Progenitor cell of endocrine pancreas (in vitro differentiated cells): ENCODE results near the gene CYP4F11. TPM values are rescaled to one million over a fixed set of nuclear protein-coding genes. Genes with fewer than 3 reads are reported as not detected.
"Not testable (repeated sequence)": the region's sequence is repeated elsewhere in the genome, so short reads cannot be mapped to it uniquely, and the experiment has no call there.

Source experiments
- DNase-seq: peaks from one replicate; pipeline ENCODE4 v3.0.0; 2021; ENCODE audit warnings: low spot score; ENCODE audit not compliant: unreplicated experiment
- H3K27ac Mint-ChIP-seq: 2 replicates; pipeline ENCODE4 v1.8.0; 2021; ENCODE audit warnings: mild to moderate bottlenecking, moderate library complexity, mixed read lengths
- H3K27me3 Mint-ChIP-seq: 2 replicates; pipeline ENCODE4 v1.8.0; 2021; ENCODE audit warnings: mixed read lengths
- H3K36me3 Mint-ChIP-seq: 2 replicates; pipeline ENCODE4 v1.8.0; 2022; ENCODE audit warnings: mixed read lengths; ENCODE audit not compliant: insufficient read depth
- H3K4me1 Mint-ChIP-seq: 2 replicates; pipeline ENCODE4 v1.8.0; 2021; ENCODE audit warnings: low read depth, mixed read lengths
- H3K4me3 Mint-ChIP-seq: 2 replicates; pipeline ENCODE4 v1.8.0; 2021; ENCODE audit warnings: low read depth, mild to moderate bottlenecking, moderate library complexity, mixed read lengths
- H3K9me3 Mint-ChIP-seq: 2 replicates; pipeline ENCODE4 v1.8.0; 2021; ENCODE audit warnings: low read depth, mixed read lengths
- CTCF ChIP-seq: fragments of 200-600 bp; sonication (generic); IDR thresholded peaks from one replicate; pipeline ENCODE4 v1.5.0; 2021; ENCODE audit warnings: antibody characterized with exemption, mild to moderate bottlenecking; ENCODE audit not compliant: unreplicated experiment
- total RNA-seq: library from RNA; stranded (reverse); gene quantifications from 2 replicates; pipeline ENCODE4 v1.2.1, GENCODE V29; 2021

Gene CYP4F11
- total RNA-seq, 1 donor from 2014 or later: not detected

- no peaks in the 10 kb centered on the region for H3K4me1 Mint-ChIP-seq
- H3K4me3 Mint-ChIP-seq: no peak overlapping the region
- H3K27me3 Mint-ChIP-seq: no peaks in the 10 kb centered on the region
- DNase-seq: no peak
- peaks cover 31% of the 10 kb centered on the region for H3K9me3 Mint-ChIP-seq
- no peaks in the 10 kb centered on the region for H3K36me3 Mint-ChIP-seq
- H3K27ac Mint-ChIP-seq: no peak overlapping the region
- no peak for TF ChIP-seq CTCF
These were observed 42.9 kb downstream of the CYP4F11 start for GRCh38 chr19:15891434-15891833.

- not testable (repeated sequence) for H3K4me3 Mint-ChIP-seq, H3K27me3 Mint-ChIP-seq, H3K4me1 Mint-ChIP-seq, DNase-seq, H3K27ac Mint-ChIP-seq, H3K36me3 Mint-ChIP-seq
- peaks cover 22% of the 10 kb centered on the region for H3K9me3 Mint-ChIP-seq
These were observed 45.0 kb downstream of the CYP4F11 start for GRCh38 chr19:15889339-15889738.

- no peaks in the 10 kb centered on the region for H3K27me3 Mint-ChIP-seq
- H3K36me3 Mint-ChIP-seq: no peaks in the 10 kb centered on the region
- peaks cover 32% of the 10 kb centered on the region for H3K9me3 Mint-ChIP-seq
- no peak overlapping the region for H3K27ac Mint-ChIP-seq
- no peak overlapping the region for H3K4me3 Mint-ChIP-seq
- no peak for TF ChIP-seq CTCF
- H3K4me1 Mint-ChIP-seq: no peaks in the 10 kb centered on the region
- DNase-seq: no peak
These were observed 48.4 kb downstream of the CYP4F11 start for GRCh38 chr19:15885919-15886318.

- H3K36me3 Mint-ChIP-seq: no peaks in the 10 kb centered on the region
- H3K4me1 Mint-ChIP-seq: no peaks in the 10 kb centered on the region
- H3K4me3 Mint-ChIP-seq: no peak overlapping the region
- no peak for DNase-seq
- no peaks in the 10 kb centered on the region for H3K27me3 Mint-ChIP-seq
- H3K9me3 Mint-ChIP-seq: peaks cover 35% of the 10 kb centered on the region
- TF ChIP-seq CTCF: no peak
- no peak overlapping the region for H3K27ac Mint-ChIP-seq
These were observed 49.2 kb downstream of the CYP4F11 start for GRCh38 chr19:15885167-15885566.

- peaks cover 39% of the 10 kb centered on the region for H3K9me3 Mint-ChIP-seq
- not testable (repeated sequence) for H3K27ac Mint-ChIP-seq, DNase-seq, H3K27me3 Mint-ChIP-seq, H3K4me3 Mint-ChIP-seq, H3K4me1 Mint-ChIP-seq, H3K36me3 Mint-ChIP-seq
These were observed 51.0 kb downstream of the CYP4F11 start for GRCh38 chr19:15883329-15883728.

GRCh38 chr19:15874821-15875474 lies 59.4 kb downstream of the CYP4F11 start:
- Mint-ChIP-seq H3K4me1 (no peaks in the 10 kb centered on the region), H3K4me3 (no peak overlapping the region), H3K9me3 (peaks cover 34% of the 10 kb centered on the region), H3K27ac (no peak overlapping the region), H3K27me3 (no peaks in the 10 kb centered on the region), H3K36me3 (no peaks in the 10 kb centered on the region)
- TF ChIP-seq CTCF: no peak
- no peak for DNase-seq

- H3K9me3 Mint-ChIP-seq: peaks cover 40% of the 10 kb centered on the region
- H3K27ac Mint-ChIP-seq, H3K36me3 Mint-ChIP-seq, H3K27me3 Mint-ChIP-seq, H3K4me3 Mint-ChIP-seq, DNase-seq, H3K4me1 Mint-ChIP-seq: not testable (repeated sequence)
These were observed 60.6 kb downstream of the CYP4F11 start for GRCh38 chr19:15873771-15874170.
